OCI-LY3 (cell line): ENCODE data around the gene GNG13.

Source experiments
- H2AFZ ChIP-seq: fragments of 200-600, 300-600 bp; shearing (Covaris generic); 2 replicates; pipeline ENCODE4 v1.6.0; 2014; ENCODE audit warnings: antibody characterized with exemption, low read depth, low read length
- H3K27ac ChIP-seq: fragments of 200-600, 300-600 bp; sonication (generic); 2 replicates; pipeline ENCODE4 v1.5.1; 2014; ENCODE audit warnings: mild to moderate bottlenecking, low read length, moderate library complexity, mixed read lengths
- H3K27me3 ChIP-seq: fragments of 200-600, 300-600 bp; sonication (generic); 2 replicates; pipeline ENCODE4 v1.6.1; 2014; ENCODE audit warnings: low read depth, low read length, mixed read lengths
- H3K36me3 ChIP-seq: fragments of 200-600, 300-600 bp; sonication (generic); replicated peaks from 2 replicates; pipeline ENCODE3; 2014; ENCODE audit warnings: low read depth, low read length, mixed read lengths
- H3K4me1 ChIP-seq: fragments of 300-600, 200-600 bp; sonication (generic); 2 replicates; pipeline ENCODE4 v1.6.1; 2014; ENCODE audit warnings: low read length, mixed read lengths
- H3K4me2 ChIP-seq: fragments of 200-600, 300-600 bp; sonication (generic); 2 replicates; pipeline ENCODE4 v1.6.1; 2014; ENCODE audit warnings: low read length, mixed read lengths
- H3K4me3 ChIP-seq: fragments of 300-600, 200-600 bp; sonication (generic); 2 replicates; pipeline ENCODE4 v1.5.1; 2014; ENCODE audit warnings: antibody characterized with exemption, mild to moderate bottlenecking, low read length, moderate library complexity
- H3K79me2 ChIP-seq: fragments of 300-600, 200-600 bp; shearing (Covaris generic); 2 replicates; pipeline ENCODE4 v1.6.1; 2014; ENCODE audit warnings: mild to moderate bottlenecking, low read length, mixed read lengths
- H3K9ac ChIP-seq: fragments of 300-600, 200-600 bp; shearing (Covaris generic); 2 replicates; pipeline ENCODE4 v1.6.0; 2014; ENCODE audit warnings: mild to moderate bottlenecking, low read length, moderate library complexity
- H3K9me3 ChIP-seq: fragments of 200-600, 300-600 bp; shearing (Covaris generic); 2 replicates; pipeline ENCODE4 v1.6.1; 2014; ENCODE audit warnings: low read length, mixed read lengths; ENCODE audit not compliant: insufficient read depth
- H4K20me1 ChIP-seq: fragments of 200-600, 300-600 bp; sonication (generic); 2 replicates; pipeline ENCODE4 v1.6.1; 2016; ENCODE audit warnings: low read length, mixed read lengths; ENCODE audit not compliant: insufficient read depth
- CTCF ChIP-seq: fragments of 200-600, 300-600 bp; sonication (generic); IDR thresholded peaks from 2 replicates; pipeline ENCODE4 v1.5.1; 2014; ENCODE audit warnings: antibody characterized with exemption, low read length, low read depth
- EZH2phosphoT487 ChIP-seq: fragments of 200-600 bp; shearing (Covaris generic); IDR thresholded peaks from 2 replicates; pipeline ENCODE4 v1.6.1; 2018; ENCODE audit warnings: antibody characterized with exemption, mixed run types, low read depth

Gene GNG13

GRCh38 chr16:827513-827912 is 27.0 kb upstream of the GNG13 start:
- H4K20me1 ChIP-seq: no peaks in the 10 kb centered on the region

DNA sequence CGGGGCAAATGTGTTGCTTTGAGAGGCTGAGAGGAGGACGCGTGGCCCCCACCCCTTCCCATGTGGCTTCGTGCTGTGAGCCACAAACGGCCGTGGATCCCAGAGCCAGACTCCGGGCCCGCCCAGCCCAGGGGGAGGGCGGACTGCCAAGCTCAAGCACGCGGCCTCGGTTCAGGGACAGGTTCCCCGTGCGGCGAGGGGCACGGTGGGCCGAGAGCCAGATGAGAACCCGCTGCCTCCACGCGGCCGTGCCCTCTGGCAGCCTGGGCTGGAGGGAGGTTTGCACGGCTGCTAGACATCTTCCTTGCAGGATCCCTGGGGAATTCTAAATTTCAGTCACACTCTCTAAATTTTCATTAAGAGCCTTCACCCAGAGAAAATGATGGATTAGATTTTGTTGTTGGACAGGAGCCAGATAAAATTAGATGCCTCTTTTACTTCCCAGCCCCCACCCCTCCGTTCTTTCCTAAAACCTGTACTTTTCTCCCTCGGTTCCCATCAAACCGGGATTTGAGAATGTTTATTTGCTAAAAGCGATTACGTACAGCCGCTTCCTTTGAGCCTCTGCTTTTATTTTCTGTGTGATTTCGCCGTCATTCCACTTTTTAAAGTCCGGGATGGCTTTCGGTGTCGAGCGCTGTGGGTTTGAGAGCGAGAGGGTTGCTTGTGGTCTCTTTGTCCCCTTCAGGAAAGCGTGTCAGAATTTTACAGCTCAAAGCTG is 25.0 kb upstream of the GNG13 start:
- Histone ChIP-seq H3K4me2 (no peak overlapping the region), H3K36me3 (no peaks in the 10 kb centered on the region), H3K27ac (no peak overlapping the region), H3K9me3 (no peaks in the 10 kb centered on the region), H3K27me3 (no peaks in the 10 kb centered on the region), H3K4me3 (no peak overlapping the region), H2AFZ (no peak overlapping the region), H3K9ac (no peak overlapping the region), H3K79me2 (no peaks in the 10 kb centered on the region), H3K4me1 (no peaks in the 10 kb centered on the region), H4K20me1 (no peaks in the 10 kb centered on the region)
- TF ChIP-seq CTCF: no peak
- TF ChIP-seq EZH2phosphoT487: no peak

More at GRCh38 chr16:827513-827912, 27.0 kb upstream of the GNG13 start:
- no peaks in the 10 kb centered on the region for H3K4me1 ChIP-seq
- no peak overlapping the region for H3K4me3 ChIP-seq
- no peaks in the 10 kb centered on the region for H3K36me3 ChIP-seq
- no peaks in the 10 kb centered on the region for H3K79me2 ChIP-seq
- no peaks in the 10 kb centered on the region for H3K27me3 ChIP-seq
- H3K4me2 ChIP-seq: no peak overlapping the region
- no peak overlapping the region for H2AFZ ChIP-seq
- no peaks in the 10 kb centered on the region for H3K9me3 ChIP-seq
- TF ChIP-seq CTCF: no peak
- TF ChIP-seq EZH2phosphoT487: no peak
- H3K9ac ChIP-seq: no peak overlapping the region
- H3K27ac ChIP-seq: no peak overlapping the region

DNA sequence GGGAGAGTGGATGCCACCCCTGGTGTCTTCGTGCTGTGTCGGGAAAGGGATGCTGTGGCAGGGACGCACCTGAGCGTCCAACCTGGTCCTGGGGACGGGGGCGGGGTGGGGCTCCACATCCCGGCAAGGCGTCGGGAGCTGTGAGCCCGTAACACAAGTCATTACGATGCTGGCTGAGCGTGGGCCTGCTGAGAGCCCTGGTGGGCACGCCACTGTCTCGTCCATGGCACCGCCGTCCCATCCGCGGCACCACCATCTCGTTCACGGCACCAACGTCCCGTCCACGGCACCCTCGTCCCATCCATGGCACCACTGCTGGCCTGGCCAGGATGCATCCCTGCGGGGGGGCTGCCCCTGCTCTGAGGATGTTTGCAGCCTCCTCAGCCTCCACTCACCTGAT is 24.1 kb upstream of the GNG13 start:
- no peaks in the 10 kb centered on the region for H3K36me3 ChIP-seq
- no peaks in the 10 kb centered on the region for H3K4me1 ChIP-seq
- H3K79me2 ChIP-seq: no peaks in the 10 kb centered on the region
- H3K4me2 ChIP-seq: no peak overlapping the region
- no peak overlapping the region for H3K4me3 ChIP-seq
- no peaks in the 10 kb centered on the region for H4K20me1 ChIP-seq
- no peak overlapping the region for H2AFZ ChIP-seq
- no peak overlapping the region for H3K27ac ChIP-seq
- no peaks in the 10 kb centered on the region for H3K9me3 ChIP-seq
- H3K27me3 ChIP-seq: no peaks in the 10 kb centered on the region
- no peak for TF ChIP-seq CTCF
- no peak for TF ChIP-seq EZH2phosphoT487
- no peak overlapping the region for H3K9ac ChIP-seq

- Histone ChIP-seq H3K36me3 (no peaks in the 10 kb centered on the region), H3K9ac (no peak overlapping the region), H3K4me1 (no peaks in the 10 kb centered on the region), H4K20me1 (no peaks in the 10 kb centered on the region), H3K4me2 (no peak overlapping the region), H3K79me2 (no peaks in the 10 kb centered on the region), H3K27me3 (no peaks in the 10 kb centered on the region), H3K27ac (no peak overlapping the region), H3K4me3 (no peak overlapping the region), H2AFZ (no peak overlapping the region), H3K9me3 (no peaks in the 10 kb centered on the region)
- no peak for TF ChIP-seq CTCF
- no peak for TF ChIP-seq EZH2phosphoT487
Measured at GRCh38 chr16:824194-824593, 23.7 kb upstream of the GNG13 start.
